Measurements from ENCODE around the gene RANBP17. TPM values are rescaled to one million over a fixed set of nuclear protein-coding genes. Genes with fewer than 3 reads are reported as not detected.
"Not testable (repeated sequence)": the region's sequence is repeated elsewhere in the genome, so short reads cannot be mapped to it uniquely, and the experiment has no call there.

RANBP17 gene
- total RNA-seq, 1 experiment from 2014 or later, result not detected

DNA sequence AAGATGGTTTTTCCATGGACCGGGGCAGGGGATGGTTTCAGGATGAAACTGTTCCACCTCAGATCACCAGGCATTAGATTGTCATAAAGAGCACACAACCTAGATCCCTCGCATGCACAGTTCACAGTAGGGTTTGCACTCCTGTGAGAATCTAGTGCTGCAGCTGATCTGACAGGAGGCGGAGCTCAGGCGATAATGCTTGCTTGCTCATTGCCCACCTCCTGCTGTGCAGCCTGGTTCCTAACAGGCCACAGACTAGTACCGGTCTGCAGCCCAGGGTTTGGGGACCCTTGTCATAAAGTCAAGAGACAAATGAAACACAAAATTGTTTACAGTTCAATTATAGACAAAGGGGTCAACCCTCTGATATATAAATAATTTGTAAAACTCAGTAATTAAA, 101.7 kb downstream of the RANBP17 start:
- no peaks in the 10 kb centered on the region for H3K27me3 ChIP-seq (replicated peaks; ENCODE audit: insufficient read depth, low read depth, low read length, poor library complexity)
- TF ChIP-seq, protein P1, sequence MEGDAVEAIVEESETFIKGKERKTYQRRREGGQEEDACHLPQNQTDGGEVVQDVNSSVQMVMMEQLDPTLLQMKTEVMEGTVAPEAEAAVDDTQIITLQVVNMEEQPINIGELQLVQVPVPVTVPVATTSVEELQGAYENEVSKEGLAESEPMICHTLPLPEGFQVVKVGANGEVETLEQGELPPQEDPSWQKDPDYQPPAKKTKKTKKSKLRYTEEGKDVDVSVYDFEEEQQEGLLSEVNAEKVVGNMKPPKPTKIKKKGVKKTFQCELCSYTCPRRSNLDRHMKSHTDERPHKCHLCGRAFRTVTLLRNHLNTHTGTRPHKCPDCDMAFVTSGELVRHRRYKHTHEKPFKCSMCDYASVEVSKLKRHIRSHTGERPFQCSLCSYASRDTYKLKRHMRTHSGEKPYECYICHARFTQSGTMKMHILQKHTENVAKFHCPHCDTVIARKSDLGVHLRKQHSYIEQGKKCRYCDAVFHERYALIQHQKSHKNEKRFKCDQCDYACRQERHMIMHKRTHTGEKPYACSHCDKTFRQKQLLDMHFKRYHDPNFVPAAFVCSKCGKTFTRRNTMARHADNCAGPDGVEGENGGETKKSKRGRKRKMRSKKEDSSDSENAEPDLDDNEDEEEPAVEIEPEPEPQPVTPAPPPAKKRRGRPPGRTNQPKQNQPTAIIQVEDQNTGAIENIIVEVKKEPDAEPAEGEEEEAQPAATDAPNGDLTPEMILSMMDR (conservative IDR thresholded peaks at IDR 0.05; ENCODE audit: low read depth, low read length), result no peak
- no peak for TF ChIP-seq EZH2 (IDR thresholded peaks at IDR 0.05; ENCODE audit: borderline replicate concordance, low read depth, low read length, poor library complexity, severe bottlenecking)
- DNase-seq (ENCODE audit: low spot score), result peak; percentile 0
- intact Hi-C loops (cut with micrococcal nuclease; ENCODE audit: unreplicated experiment), result no loop called here
- ChIA-PET CTCF (no interaction called here), POLR2A (ENCODE audit: low non-redundant PET) (no interaction called here)
- H3K4me1 ChIP-seq (ENCODE audit: insufficient read depth, low read length, poor library complexity, severe bottlenecking), result no peaks in the 10 kb centered on the region
- H3K27ac ChIP-seq (ENCODE audit: low read depth, low read length, poor library complexity, severe bottlenecking), result no peak overlapping the region
- no peaks in the 10 kb centered on the region for H3K36me3 ChIP-seq (ENCODE audit: insufficient read depth, low read length, poor library complexity, severe bottlenecking)
- H3K4me3 ChIP-seq (ENCODE audit: low read depth, low read length, poor library complexity, severe bottlenecking), result no peak overlapping the region
- H3K9me3 ChIP-seq (ENCODE audit: low read depth, low read length, poor library complexity, severe bottlenecking), result no peaks in the 10 kb centered on the region
- BruUV-seq (replicated peaks), result no TSS peak

DNA sequence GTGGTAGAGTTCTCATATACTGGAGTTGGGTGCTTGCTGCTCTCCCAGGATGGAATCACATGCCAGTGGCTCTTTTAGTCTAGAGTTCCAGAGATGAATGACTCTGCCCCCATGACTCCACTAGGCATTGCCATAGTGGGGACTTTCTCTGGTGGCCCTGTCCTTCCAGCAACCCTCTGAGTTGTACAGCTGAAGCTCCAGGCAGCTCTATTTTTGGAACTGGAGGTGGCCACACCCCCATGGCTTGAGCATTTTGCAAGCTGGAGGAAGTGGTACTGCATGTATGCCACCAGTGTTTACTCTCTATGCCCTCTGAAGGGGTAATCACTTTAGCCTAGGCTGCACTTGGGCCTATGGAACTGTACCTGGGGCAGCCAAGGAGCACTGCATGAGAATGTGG, 112.6 kb downstream of the RANBP17 start:
- Histone ChIP-seq H3K27ac (ENCODE audit: low read depth, low read length, poor library complexity, severe bottlenecking) (no peak overlapping the region), H3K36me3 (ENCODE audit: insufficient read depth, low read length, poor library complexity, severe bottlenecking) (no peaks in the 10 kb centered on the region), H3K4me1 (ENCODE audit: insufficient read depth, low read length, poor library complexity, severe bottlenecking) (no peaks in the 10 kb centered on the region), H3K27me3 (replicated peaks; ENCODE audit: insufficient read depth, low read depth, low read length, poor library complexity) (no peaks in the 10 kb centered on the region), H3K4me3 (ENCODE audit: low read depth, low read length, poor library complexity, severe bottlenecking) (no peak overlapping the region), H3K9me3 (ENCODE audit: low read depth, low read length, poor library complexity, severe bottlenecking) (no peaks in the 10 kb centered on the region)
- no TSS peak for BruUV-seq (replicated peaks)
- ChIA-PET POLR2A (ENCODE audit: low non-redundant PET) (no interaction called here), CTCF (no interaction called here)
- no peak for DNase-seq (ENCODE audit: low spot score)
- no peak for TF ChIP-seq EZH2 (IDR thresholded peaks at IDR 0.05; ENCODE audit: borderline replicate concordance, low read depth, low read length, poor library complexity, severe bottlenecking)
- TF ChIP-seq, protein P1 (conservative IDR thresholded peaks at IDR 0.05; ENCODE audit: low read depth, low read length), result no peak
- intact Hi-C loops (cut with micrococcal nuclease; ENCODE audit: unreplicated experiment), result no loop called here

DNA sequence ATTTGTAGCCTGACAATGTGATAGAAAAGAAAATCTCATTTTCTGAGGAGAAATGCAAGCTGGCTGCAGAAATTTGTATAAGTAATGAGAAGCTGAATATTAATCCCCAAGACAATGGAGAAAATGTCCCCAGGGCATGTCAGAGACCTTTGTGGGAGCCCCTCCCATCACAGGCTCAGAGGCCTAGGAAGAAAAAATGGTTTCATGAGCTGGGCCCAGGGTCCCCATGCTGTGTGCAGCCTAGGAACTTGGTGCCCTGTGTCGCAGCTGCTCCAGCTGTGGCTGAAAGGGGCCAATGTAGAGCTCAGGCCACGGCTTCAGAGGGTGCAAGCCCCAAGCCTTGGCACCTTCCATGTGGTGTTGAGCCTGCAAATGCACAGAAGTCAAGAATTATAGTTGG, 118.4 kb downstream of the RANBP17 start:
- H3K4me3 ChIP-seq (ENCODE audit: low read depth, low read length, poor library complexity, severe bottlenecking); CTCF ChIA-PET; H3K4me1 ChIP-seq (ENCODE audit: insufficient read depth, low read length, poor library complexity, severe bottlenecking); DNase-seq (ENCODE audit: low spot score); H3K36me3 ChIP-seq (ENCODE audit: insufficient read depth, low read length, poor library complexity, severe bottlenecking); H3K27me3 ChIP-seq (replicated peaks; ENCODE audit: insufficient read depth, low read depth, low read length, poor library complexity); BruUV-seq (replicated peaks); H3K27ac ChIP-seq (ENCODE audit: low read depth, low read length, poor library complexity, severe bottlenecking); POLR2A ChIA-PET (ENCODE audit: low non-redundant PET); H3K9me3 ChIP-seq (ENCODE audit: low read depth, low read length, poor library complexity, severe bottlenecking); intact Hi-C loops (cut with micrococcal nuclease; ENCODE audit: unreplicated experiment): not testable (repeated sequence)

DNA sequence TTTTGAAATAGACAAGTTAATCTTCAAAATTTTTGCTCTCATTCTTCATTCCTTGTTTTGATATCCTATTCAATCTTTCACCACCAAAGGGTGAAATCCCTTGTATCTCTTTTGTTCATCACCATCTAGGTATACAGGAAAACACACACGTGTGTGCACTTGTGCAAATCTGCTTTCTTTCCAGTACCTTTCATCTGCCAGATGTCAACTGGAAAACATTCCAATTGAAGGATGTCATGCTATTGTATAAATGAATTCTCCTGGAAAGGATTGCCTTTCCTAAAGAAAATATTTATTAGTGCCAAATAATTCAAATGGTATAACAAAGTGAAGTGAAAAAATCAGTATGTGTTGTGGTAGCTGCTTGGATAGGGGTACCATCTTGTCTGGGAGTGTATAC, 123.7 kb downstream of the RANBP17 start:
- TF ChIP-seq EZH2 (IDR thresholded peaks at IDR 0.05; ENCODE audit: borderline replicate concordance, low read depth, low read length, poor library complexity, severe bottlenecking), result no peak
- TF ChIP-seq, protein P1 (conservative IDR thresholded peaks at IDR 0.05; ENCODE audit: low read depth, low read length), result no peak
- DNase-seq (ENCODE audit: low spot score), result no peak
- Histone ChIP-seq H3K27ac (ENCODE audit: low read depth, low read length, poor library complexity, severe bottlenecking) (no peak overlapping the region), H3K27me3 (replicated peaks; ENCODE audit: insufficient read depth, low read depth, low read length, poor library complexity) (peaks cover 4% of the 10 kb centered on the region), H3K4me3 (ENCODE audit: low read depth, low read length, poor library complexity, severe bottlenecking) (no peak overlapping the region), H3K36me3 (ENCODE audit: insufficient read depth, low read length, poor library complexity, severe bottlenecking) (no peaks in the 10 kb centered on the region), H3K9me3 (ENCODE audit: low read depth, low read length, poor library complexity, severe bottlenecking) (no peaks in the 10 kb centered on the region), H3K4me1 (ENCODE audit: insufficient read depth, low read length, poor library complexity, severe bottlenecking) (no peaks in the 10 kb centered on the region)
- ChIA-PET CTCF (no interaction called here), POLR2A (ENCODE audit: low non-redundant PET) (no interaction called here)
- intact Hi-C loops (cut with micrococcal nuclease; ENCODE audit: unreplicated experiment), result loop anchor here (5.0 kb wide), 1 partner anchor 357 kb away; no protein-coding TSS in a partner anchor
- no TSS peak for BruUV-seq (replicated peaks)

Data from A673 (cell line).